Measurements from ENCODE around the gene IER5.

DNA sequence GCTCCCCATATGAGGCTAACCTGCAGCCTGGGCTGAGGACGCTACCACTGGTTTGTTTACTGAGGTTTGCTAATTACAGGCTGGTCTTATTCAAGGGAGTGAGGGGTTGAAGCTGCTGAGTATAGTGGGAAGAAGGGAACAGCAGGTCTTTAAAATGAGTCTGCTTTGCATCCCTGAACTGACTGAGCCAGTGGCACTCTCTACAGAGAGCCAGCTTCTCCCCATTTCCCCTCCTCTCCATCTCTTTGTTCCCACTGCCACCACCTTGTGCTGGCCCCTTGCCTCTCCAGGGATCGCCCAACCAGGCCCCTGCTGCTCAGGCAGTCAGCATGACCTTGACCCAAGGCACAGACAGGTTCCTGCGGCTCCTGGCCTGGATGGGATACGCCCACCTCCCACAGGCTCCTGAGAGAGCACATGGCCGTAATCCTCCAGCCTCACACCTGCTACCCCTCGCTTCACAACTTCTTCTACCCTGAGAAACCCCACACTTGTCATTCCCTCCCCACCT, 45.0 kb downstream of the IER5 start:
- TF ChIP-seq GATA2 (IDR thresholded peaks at IDR 0.05; ENCODE audit: low read depth, low read length): no peak
- no peak for TF ChIP-seq GATA3 (IDR thresholded peaks at IDR 0.05; ENCODE audit: low read depth, low read length)
